Liver (tissue), 2 donors: ENCODE results near the gene TP73.

Source experiments
- YY1 ChIP-seq: IDR thresholded peaks from 2 replicates; pipeline ENCODE4 v1.6.1; 2016; ENCODE audit warnings: antibody characterized with exemption, mild to moderate bottlenecking
- TF ChIP-seq, protein P1 (sequence below): fragments of 150-350 bp; IDR thresholded peaks from 2 replicates; pipeline ENCODE4 v1.5.1; 2017; ENCODE audit warnings: improper control_type of control experiment, low read depth, low read length; ENCODE audit not compliant: missing input control
- donor health status: healthy.

DNA sequence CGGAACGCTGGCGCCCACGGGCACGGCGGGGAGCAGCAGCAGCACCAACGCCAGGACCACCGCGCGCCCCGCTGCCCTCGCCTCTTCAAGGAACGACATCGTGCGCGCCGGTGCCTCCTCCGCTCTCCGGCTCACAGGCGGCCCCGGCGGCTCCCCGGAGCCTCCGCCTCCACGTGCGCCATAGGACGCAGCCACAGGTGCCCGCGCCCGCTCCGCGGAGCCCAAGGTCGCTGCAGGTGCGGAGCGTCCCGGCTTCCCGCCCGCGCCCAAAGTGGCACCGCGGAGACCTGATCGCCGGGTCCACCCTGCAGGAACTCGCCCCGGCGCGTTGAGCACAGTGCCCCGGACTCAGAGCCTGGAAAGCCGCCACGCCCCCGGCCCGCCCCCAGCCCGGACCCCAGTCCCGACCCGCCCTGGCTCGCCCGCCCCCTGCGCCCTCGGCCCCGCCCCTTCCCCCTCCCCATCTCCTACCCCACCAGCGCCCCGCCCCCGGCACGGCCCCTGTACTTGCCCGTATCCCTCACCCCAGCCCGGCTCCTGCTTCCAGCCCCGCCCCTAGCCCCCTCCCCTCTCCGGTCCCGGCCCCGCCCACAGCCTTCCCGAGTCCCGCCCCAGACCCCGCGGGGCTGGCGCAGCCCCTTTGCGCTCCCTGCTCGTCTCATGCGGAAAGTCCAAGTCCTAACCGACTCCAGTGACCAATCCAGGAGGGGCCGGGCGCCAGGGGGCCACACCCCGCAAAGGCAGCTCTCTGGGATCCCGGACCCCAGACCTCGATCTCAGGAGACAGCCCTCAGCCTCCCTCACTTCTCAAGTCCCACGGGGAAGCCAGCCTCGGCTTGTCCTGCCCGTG lies 40.9 kb upstream of the TP73 start, which contains the start of gene MEGF6:
- TF ChIP-seq, protein P1, sequence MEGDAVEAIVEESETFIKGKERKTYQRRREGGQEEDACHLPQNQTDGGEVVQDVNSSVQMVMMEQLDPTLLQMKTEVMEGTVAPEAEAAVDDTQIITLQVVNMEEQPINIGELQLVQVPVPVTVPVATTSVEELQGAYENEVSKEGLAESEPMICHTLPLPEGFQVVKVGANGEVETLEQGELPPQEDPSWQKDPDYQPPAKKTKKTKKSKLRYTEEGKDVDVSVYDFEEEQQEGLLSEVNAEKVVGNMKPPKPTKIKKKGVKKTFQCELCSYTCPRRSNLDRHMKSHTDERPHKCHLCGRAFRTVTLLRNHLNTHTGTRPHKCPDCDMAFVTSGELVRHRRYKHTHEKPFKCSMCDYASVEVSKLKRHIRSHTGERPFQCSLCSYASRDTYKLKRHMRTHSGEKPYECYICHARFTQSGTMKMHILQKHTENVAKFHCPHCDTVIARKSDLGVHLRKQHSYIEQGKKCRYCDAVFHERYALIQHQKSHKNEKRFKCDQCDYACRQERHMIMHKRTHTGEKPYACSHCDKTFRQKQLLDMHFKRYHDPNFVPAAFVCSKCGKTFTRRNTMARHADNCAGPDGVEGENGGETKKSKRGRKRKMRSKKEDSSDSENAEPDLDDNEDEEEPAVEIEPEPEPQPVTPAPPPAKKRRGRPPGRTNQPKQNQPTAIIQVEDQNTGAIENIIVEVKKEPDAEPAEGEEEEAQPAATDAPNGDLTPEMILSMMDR: no peak
- TF ChIP-seq YY1: no peak
